Effector memory CD4-positive, alpha-beta T cell (primary cell): ENCODE results near the gene SIAH2.
A peak's percentile ranks its signal among the peaks of the same experiment; 100 is the strongest.

Experiments used
- DNase-seq, 3 donors: peaks; one replicate each; pipeline ENCODE4 v3.0.0-alpha.2; 2020
- H3K27ac ChIP-seq: 2 replicates; pipeline ENCODE4 v1.7.0; 2013; ENCODE audit warnings: mild to moderate bottlenecking, low read length, moderate library complexity; ENCODE audit not compliant: insufficient read depth, poor library complexity, severe bottlenecking
- H3K27me3 ChIP-seq: replicated peaks from 2 replicates; pipeline ENCODE4 v1.7.0; 2013; ENCODE audit warnings: mild to moderate bottlenecking, low read length; ENCODE audit not compliant: insufficient read depth, control insufficient read depth, poor library complexity, severe bottlenecking
- H3K36me3 ChIP-seq: 2 replicates; pipeline ENCODE4 v1.7.0; 2013; ENCODE audit warnings: mild to moderate bottlenecking, low read length, moderate library complexity; ENCODE audit not compliant: control insufficient read depth, insufficient read depth
- H3K4me1 ChIP-seq: 2 replicates; pipeline ENCODE4 v1.7.0; 2013; ENCODE audit warnings: low read length, mild to moderate bottlenecking; ENCODE audit not compliant: control insufficient read depth, insufficient read depth, poor library complexity, severe bottlenecking
- H3K4me3 ChIP-seq: 2 replicates; pipeline ENCODE4 v1.7.0; 2013; ENCODE audit warnings: low read length, low read depth, mild to moderate bottlenecking; ENCODE audit not compliant: insufficient read depth, poor library complexity, severe bottlenecking
- H3K9me3 ChIP-seq: 2 replicates; pipeline ENCODE4 v1.7.0; 2013; ENCODE audit warnings: mild to moderate bottlenecking, low read length, moderate library complexity; ENCODE audit not compliant: control insufficient read depth

SIAH2 gene

DNA sequence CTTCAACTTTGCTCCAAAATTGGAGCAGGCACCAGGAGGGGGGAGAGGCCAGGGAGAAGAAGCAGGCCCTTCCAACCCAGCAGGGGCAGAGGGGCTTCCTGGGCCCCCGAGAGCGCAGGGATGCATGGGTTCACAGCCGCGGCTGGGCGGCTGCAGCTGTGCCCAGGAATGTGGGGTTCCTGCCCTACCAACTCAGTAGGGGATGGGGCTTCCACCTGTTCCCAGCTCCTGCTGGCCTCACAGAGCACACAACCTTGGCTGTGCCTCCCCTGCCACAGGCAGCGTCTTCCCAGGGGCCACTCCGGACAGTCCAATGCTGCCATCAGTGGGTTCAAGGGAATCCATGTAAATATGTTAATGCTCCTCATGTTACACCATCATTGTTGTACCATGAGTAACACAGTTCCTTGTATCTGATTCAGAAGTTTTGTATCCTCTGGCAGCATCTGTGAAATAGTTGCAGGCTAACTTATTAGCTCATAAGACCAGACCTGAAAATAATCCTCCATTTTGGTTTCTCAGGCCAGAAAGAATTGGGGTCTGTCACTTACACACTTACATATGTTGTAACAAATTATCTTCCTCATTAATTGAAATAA is 12.1 kb upstream of the SIAH2 start:
- Histone ChIP-seq H3K27me3 (no peaks in the 10 kb centered on the region), H3K27ac (no peak overlapping the region), H3K36me3 (no peaks in the 10 kb centered on the region), H3K4me3 (no peak overlapping the region), H3K4me1 (no peaks in the 10 kb centered on the region), H3K9me3 (no peaks in the 10 kb centered on the region)
- DNase-seq: no peak

DNA sequence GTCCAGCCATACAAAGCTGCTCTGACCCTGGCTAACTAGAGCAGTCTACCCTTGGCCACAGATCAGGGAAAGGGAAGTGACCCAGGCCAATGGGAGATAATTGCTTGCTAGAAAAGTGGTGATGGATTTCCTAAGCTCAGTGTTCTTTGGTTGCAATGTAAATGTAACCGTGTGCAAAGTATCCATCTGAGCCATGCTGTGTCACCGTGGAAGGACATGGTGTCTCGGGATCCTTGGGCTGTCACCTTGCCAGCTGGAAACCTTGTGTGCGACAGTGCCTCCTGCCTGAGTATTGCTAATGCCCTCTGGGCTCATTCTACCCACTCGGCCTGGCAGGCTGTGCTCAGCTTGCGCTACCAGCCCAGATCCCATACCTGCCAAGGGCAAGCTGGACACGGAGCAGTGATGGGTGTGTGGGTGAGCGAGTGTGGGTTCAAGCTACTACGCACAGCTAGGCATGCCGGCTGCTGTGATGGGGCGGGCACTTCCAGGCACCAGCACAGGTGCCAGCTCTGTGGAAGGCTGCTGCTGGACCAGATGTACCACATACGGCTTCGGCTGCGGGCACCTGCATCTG is 10.7 kb upstream of the SIAH2 start:
- Histone ChIP-seq H3K27ac (no peak overlapping the region), H3K4me1 (no peaks in the 10 kb centered on the region), H3K4me3 (no peak overlapping the region), H3K27me3 (no peaks in the 10 kb centered on the region), H3K36me3 (no peaks in the 10 kb centered on the region), H3K9me3 (no peaks in the 10 kb centered on the region)
- no peak for DNase-seq

DNA sequence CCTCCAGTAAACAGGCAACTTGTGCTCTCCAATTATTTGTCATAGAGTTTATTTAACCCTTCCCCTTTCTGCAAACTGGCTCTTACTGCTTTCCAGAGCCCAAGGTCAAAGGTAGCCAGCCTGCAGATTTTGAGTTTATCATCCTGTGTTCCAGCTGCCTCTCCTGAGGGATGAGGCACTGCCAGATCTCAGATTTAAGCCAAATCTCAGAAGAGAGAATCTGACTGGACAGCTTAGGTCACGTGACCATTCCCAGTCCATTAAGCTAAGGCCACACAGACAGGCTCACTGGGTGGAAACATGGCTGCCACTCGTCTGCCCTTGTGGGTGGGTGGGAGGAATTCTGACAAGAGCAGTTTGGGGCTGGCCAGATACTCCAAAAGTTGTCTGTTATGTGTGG is 8.6 kb upstream of the SIAH2 start:
- no peak for DNase-seq
- H3K27me3 ChIP-seq: no peaks in the 10 kb centered on the region

DNA sequence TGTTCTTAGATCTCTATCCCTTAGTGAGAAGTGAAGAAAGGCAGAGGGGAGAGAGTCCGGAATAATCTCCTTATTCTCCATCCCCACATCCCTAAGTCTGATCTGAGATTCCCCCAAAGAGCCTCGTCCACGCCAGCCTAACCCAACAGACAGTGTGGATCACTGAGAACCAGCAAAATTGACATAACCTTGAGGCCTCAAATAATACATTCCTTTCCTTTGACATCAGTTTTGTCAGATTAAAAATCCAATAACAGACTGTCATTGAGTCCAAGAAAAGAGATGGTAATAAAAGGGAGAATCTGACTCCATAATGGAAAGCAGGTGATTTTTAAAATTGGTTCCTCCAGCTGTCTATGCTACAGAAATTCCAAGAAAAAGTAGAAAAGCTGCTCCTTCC is 7.7 kb upstream of the SIAH2 start:
- H3K27me3 ChIP-seq: no peaks in the 10 kb centered on the region
- no peaks in the 10 kb centered on the region for H3K9me3 ChIP-seq
- no peak overlapping the region for H3K4me3 ChIP-seq
- no peaks in the 10 kb centered on the region for H3K36me3 ChIP-seq
- no peak for DNase-seq
- H3K27ac ChIP-seq: no peak overlapping the region
- no peaks in the 10 kb centered on the region for H3K4me1 ChIP-seq

More for the DNA sequence above, 8.6 kb upstream of the SIAH2 start:
- no peaks in the 10 kb centered on the region for H3K36me3 ChIP-seq
- no peak overlapping the region for H3K4me3 ChIP-seq
- H3K4me1 ChIP-seq: no peaks in the 10 kb centered on the region
- no peaks in the 10 kb centered on the region for H3K9me3 ChIP-seq
- no peak overlapping the region for H3K27ac ChIP-seq

DNA sequence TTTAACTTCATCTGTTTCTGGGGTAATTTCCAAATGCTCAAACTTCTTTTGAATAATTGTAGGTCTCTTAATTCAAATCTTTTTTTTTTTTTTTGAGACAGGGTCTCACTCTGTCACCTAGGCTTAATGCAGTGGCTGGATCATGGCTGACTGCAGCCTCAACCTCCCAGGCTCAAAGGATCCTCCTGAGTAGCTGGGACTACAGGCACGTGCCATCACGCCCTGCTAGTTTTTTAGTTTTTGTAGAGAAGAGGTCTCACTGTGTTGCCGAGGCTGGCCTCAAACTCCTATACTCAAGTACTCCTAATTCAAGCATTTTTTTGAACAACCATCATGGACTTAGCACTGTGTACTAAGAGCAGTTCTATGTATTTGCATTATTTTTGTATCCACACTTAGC is 3.8 kb upstream of the SIAH2 start:
- no peak for DNase-seq
- H3K9me3 ChIP-seq: no peaks in the 10 kb centered on the region
- H3K4me1 ChIP-seq: no peaks in the 10 kb centered on the region
- H3K27me3 ChIP-seq: no peaks in the 10 kb centered on the region
- no peaks in the 10 kb centered on the region for H3K36me3 ChIP-seq
- no peak overlapping the region for H3K27ac ChIP-seq
- no peak overlapping the region for H3K4me3 ChIP-seq

DNA sequence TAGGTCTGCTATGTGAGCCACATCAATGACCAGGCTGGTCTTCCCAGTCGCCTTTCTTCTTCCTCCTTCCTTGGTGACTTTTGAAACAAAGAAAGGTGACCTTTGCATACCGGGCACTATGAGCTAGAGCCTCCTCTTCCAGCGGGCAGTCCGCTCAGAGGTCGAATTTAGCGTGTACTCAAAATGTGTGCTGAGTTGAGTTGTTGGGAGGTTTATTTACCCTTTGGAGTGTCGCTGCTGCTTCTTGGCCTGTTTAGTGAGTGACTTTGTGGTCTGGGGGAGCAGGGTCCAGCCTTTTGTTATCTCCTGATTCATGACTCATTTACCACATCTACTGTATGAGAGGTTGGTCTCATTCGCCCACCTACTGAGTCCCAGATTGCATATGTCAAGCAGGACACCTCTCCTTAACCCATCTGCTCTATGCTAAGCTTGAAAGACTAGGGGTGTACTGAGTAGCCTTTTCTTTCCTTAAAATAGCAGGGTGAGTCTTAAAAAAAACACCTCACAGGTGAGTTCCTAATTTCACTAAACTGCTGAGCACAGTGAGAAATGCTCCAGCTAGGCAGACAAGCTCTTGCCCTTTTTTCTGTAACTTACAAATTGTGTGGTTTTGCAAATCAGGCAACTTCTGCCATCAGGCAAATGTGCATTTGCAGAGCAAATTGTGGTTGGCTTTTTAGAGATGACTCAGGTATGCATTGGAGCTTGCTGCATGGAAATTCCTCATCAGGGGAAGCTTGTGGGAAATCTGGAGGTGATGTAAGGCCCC is 3.2 kb upstream of the SIAH2 start:
- Histone ChIP-seq H3K4me1 (no peaks in the 10 kb centered on the region), H3K9me3 (no peaks in the 10 kb centered on the region), H3K27ac (no peak overlapping the region), H3K27me3 (no peaks in the 10 kb centered on the region), H3K4me3 (no peak overlapping the region), H3K36me3 (no peaks in the 10 kb centered on the region)
- DNase-seq: no peak

DNA sequence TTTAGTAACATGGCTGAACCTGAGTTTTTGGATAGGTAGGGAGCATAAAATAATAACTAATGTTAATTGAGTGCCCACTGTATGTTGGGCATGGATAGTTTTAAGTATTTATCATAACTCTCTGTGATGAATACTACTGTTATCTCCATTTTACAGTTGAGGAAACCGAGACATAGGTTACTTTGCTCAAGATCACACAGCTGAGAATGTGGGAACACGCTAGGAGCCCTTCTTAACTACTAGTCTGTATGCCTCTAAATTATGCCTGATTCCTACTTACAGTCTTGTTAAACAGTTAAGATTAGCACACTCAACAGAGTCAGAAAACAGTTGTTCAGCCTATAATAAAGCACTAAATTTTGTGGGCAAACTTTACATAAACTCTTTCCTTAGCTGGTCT is 2.0 kb upstream of the SIAH2 start:
- Histone ChIP-seq H3K4me1 (peaks cover 5% of the 10 kb centered on the region), H3K27me3 (no peaks in the 10 kb centered on the region), H3K27ac (no peak overlapping the region), H3K36me3 (no peaks in the 10 kb centered on the region), H3K4me3 (no peak overlapping the region), H3K9me3 (no peaks in the 10 kb centered on the region)
- DNase-seq: no peak

DNA sequence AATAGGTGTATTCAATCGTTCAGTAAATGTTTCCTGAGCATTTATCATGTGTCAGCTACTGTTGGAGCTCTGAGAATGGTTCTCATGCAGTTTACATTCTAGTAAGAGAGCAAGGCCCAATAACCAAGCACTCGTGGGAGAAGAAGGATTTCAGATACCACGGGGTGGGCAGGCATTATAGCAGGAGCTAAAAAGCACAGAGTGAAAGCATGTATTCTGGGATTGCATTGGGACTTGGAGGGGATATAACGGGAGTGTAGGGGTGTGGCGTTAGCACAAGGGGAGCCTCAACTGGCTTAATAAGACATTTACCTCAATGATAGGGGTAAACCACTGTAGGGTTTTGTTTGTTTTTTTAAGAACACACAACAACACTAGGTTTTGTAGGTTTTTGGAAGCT is 1.6 kb upstream of the SIAH2 start:
- DNase-seq: no peak
- Histone ChIP-seq H3K9me3 (no peaks in the 10 kb centered on the region), H3K4me3 (no peak overlapping the region), H3K27me3 (no peaks in the 10 kb centered on the region), H3K27ac (peak overlapping the region; percentile 96), H3K4me1 (peaks cover 9% of the 10 kb centered on the region), H3K36me3 (no peaks in the 10 kb centered on the region)

DNA sequence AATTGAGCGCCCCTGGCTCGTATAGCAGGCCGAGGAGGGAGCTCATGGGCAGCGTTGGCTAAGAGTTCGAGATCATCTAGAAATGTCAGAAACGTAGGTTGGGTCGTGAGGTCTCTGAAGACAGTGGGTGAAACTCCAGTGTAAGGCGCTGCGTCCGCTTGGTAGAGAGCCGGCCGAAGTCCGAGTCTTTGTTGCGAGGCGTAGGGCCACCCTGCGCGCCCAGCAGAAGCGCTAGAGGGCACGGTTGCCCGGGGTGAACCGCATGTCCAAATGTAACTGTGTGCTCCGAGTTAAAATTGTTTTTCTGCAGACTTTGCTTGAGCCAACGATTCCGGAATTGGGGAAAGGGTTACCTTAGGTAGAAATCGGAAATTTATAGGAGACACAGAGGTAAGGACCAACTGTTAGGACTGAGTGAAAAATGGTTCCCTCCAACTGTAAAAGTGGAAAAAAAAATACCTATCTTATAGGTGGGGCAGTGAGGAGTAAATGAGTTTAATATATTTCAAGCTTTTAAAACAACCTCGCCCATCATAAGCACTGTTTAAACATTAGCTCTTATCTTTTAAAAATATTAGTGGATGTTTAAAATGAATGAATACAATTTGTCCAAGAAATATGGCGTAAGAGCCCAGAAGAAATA is 993 bp upstream of the SIAH2 start:
- Histone ChIP-seq H3K36me3 (no peaks in the 10 kb centered on the region), H3K9me3 (no peaks in the 10 kb centered on the region), H3K27me3 (no peaks in the 10 kb centered on the region), H3K27ac (peak overlapping the region; percentile 96), H3K4me1 (peaks cover 15% of the 10 kb centered on the region), H3K4me3 (peak overlapping the region; percentile 86)
- DNase-seq: peak in 1 of 3 donors; percentile 33

DNA sequence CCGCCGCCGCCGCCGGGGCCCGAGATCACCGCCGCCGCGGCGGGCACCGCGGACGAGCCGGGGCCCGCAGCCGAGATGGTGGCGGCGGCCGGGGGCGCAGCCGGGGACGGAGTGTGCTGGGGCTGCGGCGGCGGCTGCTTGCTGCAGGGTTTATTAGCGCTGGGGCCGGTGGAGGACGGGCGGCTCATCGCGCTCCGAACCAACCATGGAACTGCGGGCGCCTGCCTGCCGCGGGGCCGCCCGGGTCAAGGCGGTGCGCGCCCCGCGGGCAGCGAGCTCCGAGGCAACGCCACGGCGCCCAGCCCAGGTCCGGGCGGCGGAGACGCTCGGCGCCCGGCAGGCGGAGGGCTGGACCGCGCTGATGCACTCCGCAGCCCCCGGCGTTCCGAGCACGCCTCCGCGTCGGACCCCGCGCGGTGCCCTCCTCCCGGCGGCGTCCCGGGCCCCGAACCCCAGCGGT is 277 bp downstream of the SIAH2 start:
- peak overlapping the region; percentile 96 for H3K27ac ChIP-seq
- H3K4me1 ChIP-seq: peaks cover 15% of the 10 kb centered on the region
- H3K4me3 ChIP-seq: peak overlapping the region; percentile 86
- no peaks in the 10 kb centered on the region for H3K9me3 ChIP-seq
- DNase-seq: no peak
- no peaks in the 10 kb centered on the region for H3K27me3 ChIP-seq
- no peaks in the 10 kb centered on the region for H3K36me3 ChIP-seq
